Glutamatergic neuron (in vitro differentiated cells): ENCODE data around the gene MYO1D. TPM values are rescaled to one million over a fixed set of nuclear protein-coding genes. Genes with fewer than 3 reads are reported as not detected.

Source experiments
- DNase-seq: peaks from one replicate; pipeline ENCODE4 v3.0.0; 2022
- H3K27ac Mint-ChIP-seq: one replicate; pipeline ENCODE4 v1.8.0; 2020; ENCODE audit warnings: mild to moderate bottlenecking, mixed read lengths, inconsistent platforms; ENCODE audit not compliant: unreplicated experiment
- H3K27me3 Mint-ChIP-seq: one replicate; pipeline ENCODE4 v1.8.0; 2020; ENCODE audit warnings: mild to moderate bottlenecking, moderate library complexity, mixed read lengths, inconsistent platforms; ENCODE audit not compliant: unreplicated experiment
- H3K36me3 Mint-ChIP-seq: one replicate; pipeline ENCODE4 v1.8.0; 2020; ENCODE audit warnings: mild to moderate bottlenecking, mixed read lengths, inconsistent platforms; ENCODE audit not compliant: unreplicated experiment
- H3K4me1 Mint-ChIP-seq: one replicate; pipeline ENCODE4 v1.8.0; 2020; ENCODE audit warnings: mild to moderate bottlenecking, low read depth, mixed read lengths, inconsistent platforms; ENCODE audit not compliant: unreplicated experiment
- H3K4me3 Mint-ChIP-seq: one replicate; pipeline ENCODE4 v1.8.0; 2020; ENCODE audit warnings: mild to moderate bottlenecking, mixed read lengths, inconsistent platforms; ENCODE audit not compliant: unreplicated experiment
- H3K9me3 Mint-ChIP-seq: one replicate; pipeline ENCODE4 v1.8.0; 2020; ENCODE audit warnings: mild to moderate bottlenecking, moderate library complexity, mixed read lengths, inconsistent platforms; ENCODE audit not compliant: unreplicated experiment
- CTCF ChIP-seq: fragments of 200-600 bp; sonication (generic); IDR thresholded peaks from one replicate; pipeline ENCODE4 v1.5.0; 2021; ENCODE audit not compliant: partially characterized antibody, unreplicated experiment
- total RNA-seq: library from RNA; stranded (reverse); fragmentation: NEBNext Ultra II Directional; extraction: Animal tissue kit (Norgen Biotek cat#: 25700); gene quantifications from one replicate; pipeline ENCODE4 v1.2.1, GENCODE V29; 2021; ENCODE audit not compliant: unreplicated experiment

MYO1D gene
- total RNA-seq, 1 donor from 2014 or later, result 5.3 TPM

GRCh38 chr17:32875230-32875917 is 1.6 kb downstream of the MYO1D start:
- H3K4me1 Mint-ChIP-seq, result peaks cover 3% of the 10 kb centered on the region
- peaks cover 7% of the 10 kb centered on the region for H3K9me3 Mint-ChIP-seq
- peaks cover 3% of the 10 kb centered on the region for H3K27me3 Mint-ChIP-seq
- no peak for DNase-seq
- no peak overlapping the region for H3K27ac Mint-ChIP-seq
- no peak overlapping the region for H3K4me3 Mint-ChIP-seq
- no peak for TF ChIP-seq CTCF
- H3K36me3 Mint-ChIP-seq, result no peaks in the 10 kb centered on the region

- no peak for TF ChIP-seq CTCF
- Mint-ChIP-seq H3K4me1 (peaks cover 3% of the 10 kb centered on the region), H3K9me3 (peaks cover 9% of the 10 kb centered on the region), H3K36me3 (no peaks in the 10 kb centered on the region), H3K4me3 (no peak overlapping the region), H3K27ac (no peak overlapping the region), H3K27me3 (peaks cover 3% of the 10 kb centered on the region)
- DNase-seq, result no peak
These were observed 3.8 kb downstream of the MYO1D start for GRCh38 chr17:32873114-32873513.

- peaks cover 3% of the 10 kb centered on the region for H3K27me3 Mint-ChIP-seq
- peaks cover 3% of the 10 kb centered on the region for H3K4me1 Mint-ChIP-seq
- H3K4me3 Mint-ChIP-seq, result no peak overlapping the region
- no peak for TF ChIP-seq CTCF
- DNase-seq, result no peak
- peaks cover 5% of the 10 kb centered on the region for H3K9me3 Mint-ChIP-seq
- no peak overlapping the region for H3K27ac Mint-ChIP-seq
- H3K36me3 Mint-ChIP-seq, result no peaks in the 10 kb centered on the region
These were observed 5.2 kb downstream of the MYO1D start for GRCh38 chr17:32871746-32872145.

GRCh38 chr17:32870969-32871368 is 6.0 kb downstream of the MYO1D start:
- DNase-seq, result no peak
- no peak for TF ChIP-seq CTCF
- H3K27me3 Mint-ChIP-seq, result peaks cover 1% of the 10 kb centered on the region
- H3K4me1 Mint-ChIP-seq, result peaks cover 2% of the 10 kb centered on the region
- no peak overlapping the region for H3K4me3 Mint-ChIP-seq
- no peak overlapping the region for H3K27ac Mint-ChIP-seq
- H3K36me3 Mint-ChIP-seq, result no peaks in the 10 kb centered on the region
- H3K9me3 Mint-ChIP-seq, result peaks cover 3% of the 10 kb centered on the region

- TF ChIP-seq CTCF, result no peak
- no peaks in the 10 kb centered on the region for H3K36me3 Mint-ChIP-seq
- H3K27ac Mint-ChIP-seq, result no peak overlapping the region
- no peaks in the 10 kb centered on the region for H3K4me1 Mint-ChIP-seq
- H3K27me3 Mint-ChIP-seq, result no peaks in the 10 kb centered on the region
- H3K9me3 Mint-ChIP-seq, result peaks cover 2% of the 10 kb centered on the region
- no peak overlapping the region for H3K4me3 Mint-ChIP-seq
- no peak for DNase-seq
These were observed 6.8 kb downstream of the MYO1D start for GRCh38 chr17:32870027-32870670.
